Activated naive CD8-positive, alpha-beta T cell treated with anti-CD3 and anti-CD28 coated beads, Interleukin-2, amount 50 U/mL, for 16 hours (primary cell): ENCODE results near the gene PGBD5.
A peak's percentile ranks its signal among the peaks of the same experiment; 100 is the strongest.

Source experiments
- DNase-seq: peaks from one replicate; pipeline ENCODE4 v3.0.0-alpha.2; 2020; ENCODE audit warnings: low read depth, low spot score

PGBD5 gene

DNA sequence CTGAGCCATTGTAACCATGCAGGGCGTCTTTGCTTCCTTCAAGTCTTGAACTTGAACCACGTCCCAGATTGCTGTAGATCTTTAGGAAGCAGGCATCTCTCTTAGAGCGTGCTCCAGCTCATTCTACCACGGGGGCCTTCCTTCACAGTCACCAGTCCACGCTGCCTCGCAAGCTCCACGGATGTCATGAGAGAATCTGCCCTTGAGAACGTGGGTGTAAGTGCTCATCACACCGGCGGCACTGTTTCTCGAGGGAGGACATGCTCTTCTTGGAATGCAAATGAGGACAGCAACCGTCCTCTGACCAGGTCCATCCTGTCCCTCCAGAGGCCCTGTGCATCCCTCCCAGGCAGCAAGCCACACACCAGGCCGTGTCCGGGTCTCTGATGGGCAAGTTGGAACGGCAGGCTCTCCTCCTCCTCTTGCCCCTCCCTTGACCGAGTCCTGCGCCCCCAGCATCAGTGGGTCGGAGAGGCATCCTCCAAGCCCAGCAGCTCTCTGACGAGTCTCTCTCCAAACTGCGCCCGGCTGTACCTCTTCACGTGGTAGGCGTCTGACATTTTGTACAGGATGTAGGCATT, 103.1 kb downstream of the PGBD5 start:
- no peak for DNase-seq

DNA sequence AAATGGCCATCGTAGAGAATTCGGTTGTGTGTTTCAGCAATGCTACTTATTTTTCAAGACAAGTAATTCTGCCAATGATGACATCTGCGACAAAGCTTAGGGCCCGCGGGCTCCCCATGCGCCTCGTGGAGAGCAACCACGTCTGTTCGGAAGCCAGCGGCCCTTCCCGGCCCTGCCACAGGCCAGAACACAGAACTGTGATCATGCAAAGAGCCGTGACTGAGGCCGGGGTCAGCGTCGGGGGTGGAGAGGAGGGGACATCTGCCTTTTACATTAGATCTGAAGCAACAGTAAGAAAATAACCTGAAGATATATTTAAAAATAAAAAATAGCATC, 103.7 kb downstream of the PGBD5 start:
- no peak for DNase-seq

DNA sequence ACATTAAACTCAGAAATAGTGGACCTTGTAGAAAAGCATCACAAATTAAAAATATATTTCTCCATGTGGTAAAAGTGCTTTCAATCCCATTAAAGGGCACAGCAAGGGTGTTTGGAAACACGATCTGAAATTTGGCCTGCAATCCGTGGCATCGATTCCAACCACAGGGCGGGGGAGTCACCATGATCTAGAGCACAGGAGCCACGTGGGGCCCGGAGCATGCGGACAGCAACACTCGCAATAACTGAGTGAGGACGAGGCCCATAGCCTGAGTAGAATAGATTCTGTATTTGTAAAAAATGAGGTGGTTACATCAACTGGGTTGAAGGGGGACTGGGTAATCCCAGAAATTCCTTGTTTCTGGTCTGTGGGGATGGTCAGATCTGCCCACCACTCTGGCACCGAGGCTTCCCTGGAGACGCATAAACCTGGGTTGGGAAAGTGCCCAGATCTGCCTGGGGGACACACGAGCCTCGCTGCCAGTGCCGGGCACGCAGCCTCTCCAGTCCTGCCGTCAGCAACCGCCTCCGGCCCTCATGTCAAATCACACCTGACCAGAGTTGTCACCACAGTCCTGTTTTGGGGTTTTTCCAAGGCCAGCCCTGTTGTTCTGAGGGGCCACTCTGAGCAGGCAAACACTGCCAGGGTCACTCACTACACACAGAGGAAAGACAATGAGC, 104.3 kb downstream of the PGBD5 start:
- DNase-seq, result no peak

DNA sequence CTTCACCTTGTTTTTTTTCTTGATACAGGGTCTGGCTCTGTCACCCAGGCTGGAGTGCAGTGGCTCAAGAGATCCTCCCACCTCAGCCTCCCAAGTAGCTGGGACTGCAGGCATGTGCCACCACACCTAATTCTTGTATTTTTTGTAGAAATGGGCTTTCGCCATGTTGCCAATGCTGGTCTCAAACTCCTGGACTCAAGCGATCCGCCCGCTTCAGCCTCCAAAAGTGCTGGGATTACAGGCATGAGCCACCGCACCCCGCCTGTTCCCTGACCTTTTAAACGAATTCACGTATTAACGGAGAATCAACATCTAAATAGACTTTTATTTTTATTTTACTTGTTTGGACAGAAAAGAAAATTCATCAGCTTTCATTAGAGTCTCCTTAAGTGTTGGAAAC, 104.8 kb downstream of the PGBD5 start:
- DNase-seq, result no peak

DNA sequence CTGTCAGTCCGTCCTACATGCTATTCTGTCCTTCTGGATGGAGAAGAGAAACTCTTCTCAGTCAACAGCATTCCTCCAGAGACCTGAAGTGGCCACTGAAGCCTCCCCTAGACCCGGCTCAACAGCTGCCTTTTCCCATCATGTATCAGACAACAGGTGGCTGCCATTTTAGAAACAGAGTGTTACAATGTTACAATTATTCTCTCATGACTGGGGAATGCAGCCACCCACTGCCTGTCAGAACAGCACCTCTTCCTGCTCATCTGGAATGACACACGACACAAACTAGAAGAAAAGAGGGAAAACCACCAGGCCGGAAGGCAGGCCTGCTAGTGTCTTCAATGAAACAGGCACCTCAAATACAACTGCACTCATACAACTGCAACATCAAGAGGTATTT, 105.3 kb downstream of the PGBD5 start:
- no peak for DNase-seq

DNA sequence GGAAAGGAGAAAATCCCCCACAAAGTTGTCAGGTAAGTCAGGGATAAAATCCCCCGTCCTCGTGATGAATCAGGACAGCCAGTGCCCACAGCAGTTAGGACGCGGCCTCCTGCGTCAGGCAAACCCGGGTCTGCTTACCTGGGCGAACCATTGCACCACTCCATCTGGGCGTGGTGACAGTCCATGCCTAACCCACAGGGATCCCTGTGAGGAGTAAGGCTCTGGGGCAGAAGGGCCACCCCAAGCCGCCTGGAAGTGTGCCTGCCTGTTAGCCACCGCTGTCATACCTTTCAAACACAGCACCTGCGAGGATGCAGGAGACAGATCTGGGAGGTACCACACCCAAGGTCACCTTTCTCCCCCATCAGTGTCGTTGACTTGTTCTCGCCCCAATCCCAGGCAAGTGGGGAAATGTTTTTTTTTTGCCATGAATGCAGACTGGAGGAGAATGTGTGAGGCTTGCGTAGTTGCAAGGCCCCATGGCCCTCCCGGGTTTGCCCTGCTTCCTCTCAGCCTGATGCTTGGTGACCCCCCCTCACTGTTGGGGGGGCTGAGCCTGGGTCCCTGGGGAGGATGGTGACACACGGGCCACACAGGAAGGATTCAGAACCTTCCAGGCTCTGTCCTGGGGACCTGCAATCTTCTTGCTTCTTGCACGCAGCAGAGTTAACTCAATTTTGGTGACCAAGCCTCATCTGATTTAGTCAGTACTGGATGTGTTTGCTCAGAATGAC, 107.0 kb downstream of the PGBD5 start:
- no peak for DNase-seq

DNA sequence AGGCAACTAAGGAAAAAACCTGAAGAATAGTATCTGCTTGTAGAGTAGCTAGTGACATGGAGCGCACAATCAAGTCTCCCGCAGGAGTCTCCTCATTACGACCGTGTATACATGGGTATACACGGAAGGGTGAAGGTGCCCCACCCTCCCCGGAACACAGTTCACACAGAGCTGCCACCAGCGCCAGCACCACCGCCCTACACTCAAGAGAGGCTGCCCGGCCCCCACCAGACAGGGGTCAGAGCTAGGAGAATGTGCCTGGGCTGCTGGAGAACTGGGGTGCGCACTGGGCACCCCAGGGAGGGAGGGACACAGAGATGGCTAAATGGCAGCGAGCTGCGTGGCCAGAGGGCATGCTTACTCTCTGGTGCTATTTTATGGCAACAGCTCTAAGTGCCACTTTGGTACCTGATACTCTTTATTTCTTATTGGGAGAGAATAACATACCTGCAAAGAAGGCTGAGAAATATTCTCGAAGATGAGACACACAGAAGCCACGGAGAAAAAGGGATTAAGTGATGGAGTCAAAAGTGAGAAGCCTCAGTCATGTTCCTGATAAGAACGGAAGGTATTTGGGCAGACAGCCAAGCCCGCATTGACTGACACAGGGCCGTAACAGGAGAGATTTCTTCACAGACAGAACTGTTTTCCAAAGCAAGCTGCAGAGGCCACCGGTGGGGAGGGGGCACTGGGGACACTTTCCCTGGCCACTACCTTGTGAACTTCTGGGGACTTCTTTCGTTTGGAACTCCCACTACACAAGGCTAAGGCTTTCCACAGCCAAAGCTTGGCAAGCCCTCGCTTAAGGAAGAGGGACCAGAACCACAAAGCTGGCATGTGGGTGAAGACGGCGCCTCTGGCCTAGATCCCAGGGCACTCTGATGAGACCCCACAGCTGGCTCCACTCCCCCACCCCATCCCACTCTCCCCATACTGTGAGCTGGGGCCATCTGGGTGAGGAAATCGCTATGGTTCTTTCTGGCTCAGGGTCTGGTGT, 108.0 kb downstream of the PGBD5 start:
- DNase-seq, result no peak

DNA sequence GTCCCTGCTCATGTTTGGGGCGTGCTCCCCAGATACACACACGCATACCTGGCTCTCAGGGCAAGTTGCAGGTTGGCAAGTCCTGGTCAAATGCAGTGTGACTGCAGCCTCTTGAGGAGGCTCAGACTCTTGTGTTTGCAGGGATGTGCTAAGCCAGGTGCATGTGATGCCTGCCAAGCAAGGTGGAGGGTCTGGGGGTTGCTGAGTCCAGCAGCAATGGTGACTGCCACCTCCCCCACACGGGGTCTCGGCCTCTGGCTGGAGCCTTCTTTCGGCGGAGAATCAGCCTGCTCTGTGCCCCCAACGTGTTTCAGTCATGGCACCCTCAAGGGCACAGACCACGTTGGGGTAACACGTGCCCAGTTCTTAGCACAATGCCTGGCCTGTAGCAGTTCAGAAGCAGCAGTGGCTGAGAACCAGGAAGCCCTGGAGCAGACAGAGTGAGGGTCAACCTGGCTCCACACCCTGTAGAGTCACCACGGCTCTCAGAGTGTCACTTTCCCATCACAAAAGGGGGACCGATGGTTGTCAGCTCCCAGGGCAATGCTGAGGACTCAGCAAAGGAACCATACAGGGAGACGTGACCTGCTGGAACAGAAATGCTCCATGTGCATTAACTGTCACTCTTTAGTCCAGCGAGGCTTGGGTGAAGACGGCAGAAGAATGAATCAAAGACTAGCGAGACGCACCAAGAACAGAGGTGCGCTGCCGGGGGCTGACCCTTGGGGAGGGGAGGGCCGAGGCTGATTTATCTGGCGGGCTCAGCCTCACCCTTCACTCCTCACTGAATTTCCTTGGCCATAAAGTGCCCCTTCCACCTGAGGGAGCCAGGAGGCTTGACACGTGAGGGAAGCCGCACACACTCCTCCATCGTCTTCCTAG, 109.0 kb downstream of the PGBD5 start:
- no peak for DNase-seq

DNA sequence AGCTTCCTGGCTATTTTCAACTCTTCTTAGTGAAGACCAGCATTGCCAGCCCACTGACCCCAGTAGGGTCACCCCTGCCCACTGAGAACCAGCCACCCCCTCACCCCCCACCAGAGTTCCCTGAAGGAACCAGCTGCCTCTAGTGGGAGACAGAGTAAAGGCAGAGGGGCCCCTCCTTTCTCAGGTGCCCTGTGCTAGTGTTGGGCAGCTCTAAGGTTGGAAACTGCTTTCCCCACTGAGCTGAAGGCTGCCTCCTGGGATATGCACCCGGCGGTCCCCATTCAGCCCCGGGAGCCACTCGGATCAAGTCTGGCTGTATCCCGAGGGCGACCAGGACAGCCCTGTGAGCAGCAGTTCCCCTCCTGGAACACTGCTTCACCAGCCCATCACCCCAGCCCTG, 111.0 kb downstream of the PGBD5 start:
- no peak for DNase-seq

DNA sequence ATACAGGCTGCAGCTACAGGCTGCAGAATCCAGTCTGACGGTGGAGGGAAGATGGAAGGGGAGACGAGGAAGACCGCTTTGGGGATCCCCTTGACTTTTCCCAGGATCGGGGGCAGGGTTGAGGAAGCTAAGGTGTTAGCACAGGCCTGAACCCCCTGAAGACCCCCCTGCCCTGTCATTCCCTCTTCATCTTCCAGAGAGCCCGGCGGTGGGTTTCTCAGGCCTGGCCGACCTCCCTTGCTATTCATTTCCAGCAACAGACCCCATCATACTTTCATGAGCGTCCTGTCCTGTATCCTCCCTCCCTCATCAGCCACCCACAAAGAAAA, 112.0 kb downstream of the PGBD5 start:
- DNase-seq, result no peak

DNA sequence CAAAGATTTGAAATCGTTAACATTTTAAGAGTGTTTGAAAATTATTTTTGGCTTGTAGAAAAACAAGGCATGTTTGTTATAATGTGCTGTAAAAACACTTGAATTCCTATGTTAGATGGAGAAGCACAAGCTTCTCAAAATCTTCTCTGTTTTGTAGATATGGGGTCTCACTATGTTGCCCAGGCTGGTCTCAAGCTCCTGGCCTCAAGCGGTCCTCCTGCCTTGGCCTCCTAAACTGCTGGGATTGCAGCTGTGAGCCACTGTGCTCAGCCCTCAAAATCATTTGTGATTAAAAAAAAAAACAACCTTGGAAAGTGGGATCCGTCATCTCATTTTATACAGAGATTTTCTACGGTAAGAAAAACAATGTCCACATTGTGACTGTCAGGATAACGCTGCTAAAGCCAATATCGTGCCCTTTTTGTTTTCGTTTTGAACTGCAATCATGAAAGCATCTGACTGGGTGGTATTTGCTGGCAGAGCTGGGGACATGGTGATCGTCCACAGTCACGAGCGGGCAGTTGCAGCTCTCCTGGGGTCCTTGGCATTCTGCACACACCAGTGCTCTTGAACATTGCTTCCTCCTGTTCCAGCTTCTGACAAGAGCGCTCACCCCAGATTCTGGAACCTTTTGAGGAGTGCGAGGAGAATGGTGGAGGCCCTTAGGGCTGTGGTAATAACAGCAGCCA, 112.5 kb downstream of the PGBD5 start:
- DNase-seq, result no peak

DNA sequence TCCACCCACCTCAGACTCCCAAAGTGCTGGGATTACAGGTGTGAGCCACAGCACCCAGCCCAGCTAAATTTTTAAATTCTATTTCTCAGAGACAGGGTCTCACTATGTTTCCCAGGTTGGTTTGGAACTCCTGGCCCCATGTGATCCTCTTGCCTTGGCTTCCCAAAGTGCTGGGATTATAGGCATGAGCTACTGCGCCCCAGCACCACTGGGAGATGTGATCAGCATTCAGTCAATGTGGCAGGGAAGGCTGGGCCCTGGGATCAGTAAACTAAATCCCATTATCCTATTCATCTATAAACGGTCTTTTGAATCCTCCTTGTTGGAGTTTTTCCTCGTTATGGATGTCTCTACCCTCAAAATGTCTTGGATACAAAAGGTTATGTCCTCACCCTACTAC, 113.5 kb downstream of the PGBD5 start:
- no peak for DNase-seq

DNA sequence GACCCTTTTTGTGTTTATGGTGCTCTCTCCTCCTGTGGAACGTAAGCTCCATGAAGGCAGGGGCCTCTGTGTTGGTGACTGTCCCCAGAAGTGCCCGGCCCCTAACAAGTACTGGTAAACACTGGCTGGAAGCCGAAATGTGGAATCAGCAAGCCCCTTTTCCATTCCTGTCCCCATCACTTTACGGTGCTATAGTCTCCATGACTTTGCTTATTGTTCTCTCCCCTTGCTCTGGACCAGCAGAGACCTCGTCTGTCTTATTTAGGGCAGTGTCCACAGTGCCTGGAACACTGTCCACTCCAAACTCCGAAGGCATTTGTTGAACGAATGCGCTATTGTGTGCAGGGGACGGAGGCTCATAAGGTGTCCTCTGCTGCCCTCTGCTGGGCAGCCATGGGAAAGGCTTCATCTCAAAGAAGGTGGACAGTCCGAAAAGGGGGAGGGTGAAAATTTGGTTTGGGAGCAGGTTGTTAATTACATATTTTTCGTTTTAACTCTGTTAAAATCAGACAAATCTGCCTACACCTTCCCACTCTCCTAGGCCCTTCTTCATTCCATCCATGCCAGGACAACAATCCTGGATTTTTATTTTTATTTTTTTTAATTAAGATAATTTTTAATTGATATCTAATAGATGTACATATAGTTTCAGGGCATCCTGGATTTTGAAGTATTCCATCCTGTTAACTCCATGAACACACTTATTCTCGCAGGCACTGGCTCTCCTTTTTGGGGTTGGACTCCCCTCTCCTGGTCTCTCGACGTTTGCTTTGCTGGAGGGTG, 115.6 kb downstream of the PGBD5 start:
- DNase-seq, result peak; percentile 25

DNA sequence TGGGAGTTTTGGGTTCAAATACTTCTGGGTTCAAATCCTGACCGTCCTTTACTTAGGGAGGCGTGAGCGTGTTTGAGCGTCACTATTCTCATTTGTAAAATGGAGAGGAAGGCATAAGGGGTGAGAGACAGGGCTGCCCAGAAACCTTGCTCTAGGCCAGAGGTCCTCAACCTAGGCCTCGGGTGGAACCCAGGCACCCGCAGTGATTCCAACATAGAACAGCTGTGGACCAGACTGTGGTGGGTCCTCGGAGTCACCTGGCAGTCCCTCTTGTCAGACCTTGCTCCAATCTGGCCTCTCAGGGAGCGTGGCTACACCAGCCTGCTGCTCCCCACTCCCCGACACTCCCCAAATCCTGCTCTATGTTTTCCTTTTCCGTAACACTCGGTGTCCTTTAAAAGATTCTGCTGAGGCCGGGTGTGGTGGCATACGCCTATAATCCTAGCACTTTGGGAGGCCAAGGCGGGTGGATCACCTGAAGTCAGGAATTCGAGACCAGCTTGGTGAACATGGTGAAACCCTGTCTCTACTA, 116.4 kb downstream of the PGBD5 start:
- no peak for DNase-seq

DNA sequence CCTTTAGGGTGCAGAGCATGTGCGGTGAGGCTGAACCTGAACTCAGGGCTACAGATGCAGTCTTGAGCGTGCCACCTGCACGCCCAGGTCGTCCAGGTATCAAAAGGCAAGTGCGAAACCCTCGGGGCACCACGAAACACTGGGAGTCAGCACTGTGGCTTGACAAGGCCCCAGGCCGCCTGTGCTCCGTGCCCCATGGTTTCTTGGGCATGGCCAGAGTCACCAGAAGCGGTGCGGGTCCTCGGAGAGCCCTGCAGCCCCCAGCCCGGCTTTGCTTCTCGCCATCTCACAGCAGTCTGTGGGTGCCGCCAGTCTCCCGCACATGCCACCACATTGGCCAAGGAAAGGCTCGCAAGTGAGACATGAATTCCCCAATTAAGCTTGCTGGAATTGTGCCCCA, 117.3 kb downstream of the PGBD5 start:
- DNase-seq, result no peak

DNA sequence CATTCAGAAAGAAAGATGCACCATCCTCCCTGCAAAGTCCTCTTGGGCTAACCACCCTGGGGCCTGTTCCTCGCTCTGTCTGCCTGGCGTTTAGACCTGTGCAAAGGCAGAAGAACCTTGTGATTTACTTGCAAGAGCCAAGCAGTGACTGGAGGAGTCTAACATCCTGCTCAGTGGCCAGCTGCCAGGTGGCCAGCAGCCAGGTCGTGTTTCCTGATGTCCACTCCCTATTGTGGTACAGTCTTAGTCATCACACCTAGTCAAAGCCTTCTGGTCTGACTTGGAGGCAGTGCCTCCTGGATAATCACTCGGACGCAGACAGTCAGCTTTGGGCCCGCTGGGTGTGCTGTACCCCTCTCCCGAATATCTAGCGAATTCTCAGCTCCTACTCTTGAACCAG, 118.1 kb downstream of the PGBD5 start:
- no peak for DNase-seq

DNA sequence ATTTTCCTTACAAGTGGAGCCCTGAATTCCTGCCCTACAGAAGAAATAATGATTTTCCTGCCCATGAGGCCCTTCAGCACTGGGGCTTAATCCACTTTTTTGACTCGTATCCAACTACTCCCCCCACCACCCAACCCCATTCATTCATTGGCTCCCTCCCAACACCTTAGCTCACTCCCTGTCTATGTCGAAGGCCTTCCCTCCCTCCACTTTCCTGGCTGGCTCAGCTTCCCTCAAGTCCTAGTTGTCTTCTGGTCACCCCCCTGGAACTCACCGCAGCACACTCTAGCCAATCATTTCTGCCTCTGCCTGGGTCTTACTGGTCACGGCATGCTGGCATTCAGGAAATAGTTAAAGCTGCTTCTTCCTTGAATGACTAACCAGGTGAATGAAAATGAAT, 118.9 kb downstream of the PGBD5 start:
- no peak for DNase-seq

DNA sequence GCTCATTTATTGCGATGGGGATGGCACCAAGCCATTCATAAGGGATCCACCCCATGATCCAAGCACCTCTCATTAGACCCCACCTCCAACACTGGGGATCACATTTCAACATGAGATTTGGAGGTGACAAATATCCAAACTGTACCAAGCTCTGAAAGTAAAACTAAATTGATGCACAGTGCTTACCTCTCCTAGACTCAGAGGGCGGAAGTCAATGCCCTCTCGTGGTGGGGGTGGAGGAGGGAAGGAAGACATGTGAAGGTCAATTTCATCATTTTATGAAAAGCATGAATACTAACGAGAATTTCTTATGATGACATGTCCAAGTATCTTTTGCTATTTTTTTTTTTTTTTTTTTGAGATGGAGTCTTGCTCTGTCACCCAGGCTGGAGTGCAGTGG, 120.0 kb downstream of the PGBD5 start:
- no peak for DNase-seq

DNA sequence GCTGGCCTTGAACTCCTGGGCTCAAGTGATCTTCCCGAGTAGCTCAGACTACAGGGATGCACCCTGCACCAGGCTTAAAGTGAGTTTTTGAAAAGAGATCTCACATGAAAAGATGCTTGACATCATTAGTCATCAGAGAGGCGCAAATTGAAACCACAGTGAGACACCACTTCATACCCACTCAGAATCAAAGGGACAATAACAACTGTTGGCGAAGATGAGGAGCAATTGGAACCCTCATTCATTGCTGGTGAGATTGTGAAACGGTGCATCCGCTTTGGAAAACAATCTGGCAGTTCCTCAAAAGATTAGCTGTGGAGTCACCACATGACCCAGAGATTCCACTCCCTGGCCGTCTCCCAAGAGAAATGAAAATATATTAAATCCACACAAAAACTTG, 122.3 kb downstream of the PGBD5 start:
- no peak for DNase-seq

DNA sequence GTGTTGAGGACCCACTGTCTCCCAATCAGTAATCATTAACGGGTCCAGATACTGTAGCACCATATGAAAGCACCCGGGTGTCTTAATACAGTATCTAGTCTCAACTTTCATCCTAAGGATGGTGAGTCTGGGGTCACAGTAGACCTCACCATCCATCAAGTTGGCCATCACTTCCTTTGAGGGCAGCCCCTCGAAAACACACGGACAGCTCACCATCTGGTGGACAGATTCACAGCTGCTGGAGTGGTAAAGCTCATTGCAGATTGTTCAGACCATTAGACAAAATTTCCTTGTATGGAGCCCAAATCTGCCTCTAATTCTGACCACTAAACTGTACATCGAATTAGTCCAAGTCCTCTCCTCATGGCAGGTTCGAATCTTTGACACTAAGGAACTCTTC, 123.1 kb downstream of the PGBD5 start:
- DNase-seq, result no peak
